ENCODE measurements around the gene FANCI.
"Not testable (repeated sequence)": the region's sequence is repeated elsewhere in the genome, so short reads cannot be mapped to it uniquely, and the experiment has no call there.

Gene FANCI

DNA sequence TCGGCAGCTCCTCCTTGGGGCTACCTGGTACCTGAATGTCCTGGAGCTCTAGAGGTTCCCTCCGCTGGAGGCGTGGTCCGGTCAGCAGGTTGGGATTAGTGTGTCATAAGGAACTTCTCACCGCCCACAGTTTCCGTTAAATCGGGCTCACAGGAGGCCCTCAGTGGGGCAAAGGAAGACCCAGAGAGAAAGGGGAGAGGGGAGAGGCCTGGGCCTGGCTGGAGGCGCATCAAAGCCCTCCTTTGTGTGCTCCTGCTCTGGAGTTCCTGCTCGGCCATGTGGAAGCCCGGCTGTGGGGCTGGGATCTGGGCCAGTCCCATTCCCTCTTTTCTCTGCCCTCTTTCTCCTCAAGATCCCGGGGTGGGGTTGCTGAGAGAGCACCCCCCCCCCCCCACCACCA, 22.2 kb upstream of the FANCI start, which contains the start of gene RLBP1:
TSS of gene RLBP1 (minus strand) at position 37 of the 400 bp plus-strand sequence. CDS start 2,604 bp downstream, outside the sequence.
- peak in 38 of 56 donors; percentile 5 to 65 (median 22) for DNase-seq

DNA sequence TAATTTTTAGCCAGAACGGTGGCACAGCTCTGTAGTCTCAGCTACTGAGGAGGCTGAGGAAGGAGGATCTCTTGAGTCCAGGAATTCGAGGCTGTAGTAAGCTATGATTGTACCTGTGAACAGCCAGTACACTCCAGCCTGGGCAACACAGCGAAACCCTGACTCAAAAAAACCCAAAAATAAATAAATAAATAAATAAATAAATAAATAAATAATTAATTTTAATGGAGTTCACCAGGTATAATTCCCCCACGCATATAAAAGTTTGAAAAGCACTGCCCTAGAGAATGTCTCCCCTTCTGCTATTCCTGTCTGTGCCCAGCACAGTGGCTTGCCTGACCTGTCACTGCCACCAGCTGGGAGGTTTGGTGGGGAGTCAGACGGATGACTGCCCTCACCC, 18.2 kb upstream of the FANCI start:
- DNase-seq: no peak

DNA sequence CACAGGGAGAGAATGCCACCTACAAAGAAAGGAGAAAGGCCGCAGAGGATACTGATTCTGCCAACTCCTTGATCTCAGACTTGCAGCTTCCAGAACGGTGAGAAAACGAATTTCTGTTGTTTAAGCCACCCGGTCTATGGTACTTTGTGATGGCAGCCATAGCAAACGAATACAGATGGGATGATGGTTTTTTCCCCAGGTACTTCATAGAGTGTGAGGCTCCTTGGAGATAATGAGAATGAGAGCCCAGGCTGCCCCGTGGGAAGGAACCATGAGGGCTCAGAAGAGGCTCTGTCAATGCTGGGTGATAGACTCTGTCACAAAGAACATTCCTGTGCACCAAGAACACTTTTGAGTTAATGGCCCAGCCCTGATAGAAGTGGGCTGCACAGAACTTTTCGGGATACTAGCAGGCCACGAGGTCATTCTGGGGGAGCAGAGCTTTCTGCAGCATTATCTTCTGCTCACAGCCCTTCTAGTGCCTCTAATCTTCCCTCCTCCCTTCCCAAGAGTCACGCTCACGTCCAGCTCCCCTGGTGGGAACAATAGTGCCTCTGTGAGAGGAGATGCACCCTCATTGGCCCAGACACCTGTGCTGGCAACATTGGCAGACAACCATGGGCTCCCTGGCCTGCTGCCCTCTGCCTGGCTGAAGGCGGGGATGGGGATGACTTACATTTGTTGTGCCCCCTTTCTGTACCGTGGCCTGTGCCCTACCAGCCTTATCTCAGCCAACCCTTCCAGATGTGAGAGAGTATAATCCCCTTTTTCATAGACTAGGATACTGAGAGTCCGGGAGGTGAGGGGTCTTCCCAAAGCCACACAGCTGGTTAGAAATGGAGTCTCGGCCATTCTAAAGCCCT, 17.2 kb upstream of the FANCI start:
- DNase-seq: no peak

DNA sequence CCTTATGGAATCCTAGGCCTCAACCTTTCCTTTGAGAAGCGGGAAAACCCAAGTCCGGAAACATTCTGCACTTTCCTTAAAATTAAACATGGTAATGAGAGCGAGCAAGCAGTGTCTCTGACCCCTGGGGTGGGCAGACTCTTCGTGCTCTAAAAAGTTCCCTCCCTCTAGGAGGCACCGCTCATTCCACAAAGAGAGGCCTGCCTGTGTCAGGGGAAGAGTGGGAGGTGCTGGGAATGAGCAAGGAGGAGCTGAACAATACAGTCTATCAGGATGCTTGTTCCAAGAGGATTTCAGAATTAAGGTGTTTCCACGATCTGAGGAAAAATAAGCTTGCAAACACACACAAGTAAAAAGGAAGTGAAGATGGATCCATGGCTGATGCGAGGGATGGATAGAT, 16.4 kb upstream of the FANCI start:
- DNase-seq: no peak

DNA sequence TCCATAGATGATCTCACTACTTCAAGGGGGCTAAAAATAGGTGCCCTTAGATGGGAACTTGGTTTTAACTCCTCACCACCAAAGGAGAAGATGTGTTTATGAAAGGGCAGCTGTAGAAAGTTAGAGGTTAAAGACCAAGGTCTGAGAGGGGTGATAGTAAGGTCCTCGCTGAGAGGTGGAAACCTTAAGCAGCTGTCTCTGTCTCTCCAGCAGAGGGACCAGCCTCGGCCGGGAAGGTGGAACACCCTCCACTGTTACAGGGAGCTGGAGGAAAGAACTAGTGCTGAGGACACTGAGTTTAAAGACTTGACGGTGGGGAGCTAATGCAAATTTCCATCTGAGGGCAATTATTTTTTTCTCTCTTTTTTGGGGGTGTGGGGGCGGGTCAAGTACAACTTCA, 13.5 kb upstream of the FANCI start:
- no peak for DNase-seq

DNA sequence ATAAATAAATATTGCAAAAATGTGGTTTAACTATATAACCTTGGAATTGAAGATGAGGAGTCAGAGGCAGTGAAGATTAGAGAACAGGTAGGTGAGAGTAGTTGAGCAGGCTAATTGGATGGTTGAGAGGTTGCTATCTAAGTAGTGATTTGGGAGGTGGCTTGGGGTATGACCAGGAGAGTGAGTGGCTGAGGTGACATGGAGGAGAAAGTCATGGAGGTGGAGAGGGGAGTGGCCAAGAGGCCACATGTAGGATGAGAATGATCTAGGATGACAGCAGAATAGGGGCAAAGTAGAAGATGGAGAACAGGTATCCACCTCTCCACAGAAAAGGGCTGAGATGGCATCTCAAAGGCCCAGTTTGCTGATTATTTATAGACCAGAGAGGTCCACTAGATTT, 11.9 kb upstream of the FANCI start:
- DNase-seq: no peak

DNA sequence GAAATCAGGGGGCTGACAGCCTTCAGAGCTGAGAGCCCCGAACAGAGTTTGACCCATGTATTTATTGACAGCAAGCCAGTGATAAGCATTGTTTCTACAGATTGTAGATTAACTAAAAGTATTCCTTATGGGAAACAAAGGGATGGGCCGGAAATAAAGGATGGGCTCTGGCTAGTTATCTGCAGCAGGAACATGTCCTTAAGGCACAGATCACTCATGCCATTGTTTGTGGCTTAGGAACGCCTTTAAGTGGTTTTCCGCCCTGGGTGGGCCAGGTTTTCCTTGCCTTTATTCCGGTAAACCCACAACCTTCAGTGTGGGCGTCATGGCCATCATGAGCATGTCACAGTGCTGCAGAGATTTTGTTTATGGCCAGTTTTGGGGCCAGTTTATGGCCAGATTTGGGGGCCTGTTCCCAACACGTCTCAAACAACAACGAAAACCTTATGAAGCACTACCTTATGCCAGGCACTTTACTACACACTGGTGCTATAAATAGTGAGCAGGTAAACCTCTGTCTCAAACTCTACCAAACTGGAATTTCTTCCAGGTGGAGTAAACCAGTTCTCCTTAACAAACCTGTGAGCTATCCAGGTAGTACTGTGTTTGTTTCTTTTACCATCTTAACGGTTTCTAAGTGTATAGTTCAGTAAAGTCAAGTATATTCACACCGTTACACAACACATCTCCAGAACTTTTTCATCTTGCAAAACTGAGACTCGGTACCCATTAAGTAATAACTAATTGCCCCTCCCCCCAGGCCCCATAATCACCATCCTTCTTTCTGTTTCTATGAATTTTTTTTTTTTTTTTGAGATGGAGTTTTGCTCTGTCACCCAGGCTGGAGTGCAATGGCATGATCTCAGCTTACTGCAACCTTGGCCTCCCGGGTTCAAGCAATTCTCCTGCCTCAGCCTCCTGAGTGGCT, 3.6 kb upstream of the FANCI start:
- DNase-seq: not testable (repeated sequence)

DNA sequence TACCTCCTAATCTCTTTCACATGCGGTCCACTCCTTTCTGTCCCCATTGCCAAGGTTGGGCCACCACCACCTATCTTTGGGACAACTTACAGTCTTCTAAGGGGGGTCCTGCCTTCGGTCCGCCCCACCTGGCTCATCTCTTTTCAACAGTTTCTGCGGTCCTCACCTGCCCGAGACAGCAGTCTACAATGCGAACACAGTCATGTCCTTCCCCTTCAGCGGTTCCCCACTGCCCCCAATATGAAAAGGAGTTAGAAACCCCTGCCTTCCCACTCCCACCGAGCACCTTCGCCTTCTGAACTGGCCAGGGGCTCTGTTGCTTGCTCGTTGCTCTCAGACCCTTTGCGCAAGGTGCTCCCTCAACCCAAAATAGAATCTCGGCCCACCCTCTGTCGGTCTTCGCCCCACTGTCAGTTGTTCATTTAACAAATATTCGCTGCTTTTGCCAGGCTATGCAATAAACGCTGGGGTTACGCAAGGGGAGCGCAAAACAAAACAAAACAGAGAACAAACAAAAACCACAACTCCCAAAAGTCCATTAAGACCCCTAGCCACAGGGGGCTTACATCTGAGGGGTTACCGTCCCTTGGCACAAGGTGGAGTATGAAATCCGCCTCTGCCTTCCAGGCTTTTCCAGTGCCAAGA, 611 bp upstream of the FANCI start:
- no peak for DNase-seq

DNA sequence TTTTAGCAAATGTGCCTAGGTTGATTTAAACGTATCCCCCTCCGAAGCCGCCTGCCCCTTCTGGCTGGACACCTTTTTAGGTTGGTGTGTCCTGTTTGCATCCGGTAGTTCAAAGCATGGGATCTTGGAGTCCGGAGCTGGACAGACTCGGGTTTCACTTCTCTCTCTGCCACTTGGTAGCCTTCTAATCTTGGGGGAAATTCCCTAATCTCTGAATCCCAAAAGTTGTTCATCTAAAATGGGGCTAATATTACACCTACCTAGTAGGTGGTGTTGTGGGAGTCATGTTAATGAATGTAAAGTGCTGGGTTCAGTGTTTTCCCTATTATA, 760 bp downstream of the FANCI start:
- DNase-seq: no peak

DNA sequence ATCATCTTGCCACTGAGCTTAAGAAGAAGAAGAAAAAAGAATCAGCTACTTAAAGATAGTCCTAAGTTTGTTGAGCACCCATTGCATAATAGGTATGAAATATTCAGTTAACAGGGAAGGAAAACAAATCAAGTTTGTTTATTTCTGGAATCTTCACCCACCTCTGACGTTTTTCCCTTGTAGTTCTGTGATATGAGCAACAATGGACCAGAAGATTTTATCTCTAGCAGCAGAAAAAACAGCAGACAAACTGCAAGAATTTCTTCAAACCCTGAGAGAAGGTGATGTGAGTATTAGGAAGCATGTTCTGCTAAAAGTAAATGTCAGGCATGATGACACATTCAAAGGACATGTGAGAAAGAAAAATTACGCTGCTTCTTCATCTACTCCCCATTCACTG, 3.7 kb downstream of the FANCI start:
- no peak for DNase-seq

DNA sequence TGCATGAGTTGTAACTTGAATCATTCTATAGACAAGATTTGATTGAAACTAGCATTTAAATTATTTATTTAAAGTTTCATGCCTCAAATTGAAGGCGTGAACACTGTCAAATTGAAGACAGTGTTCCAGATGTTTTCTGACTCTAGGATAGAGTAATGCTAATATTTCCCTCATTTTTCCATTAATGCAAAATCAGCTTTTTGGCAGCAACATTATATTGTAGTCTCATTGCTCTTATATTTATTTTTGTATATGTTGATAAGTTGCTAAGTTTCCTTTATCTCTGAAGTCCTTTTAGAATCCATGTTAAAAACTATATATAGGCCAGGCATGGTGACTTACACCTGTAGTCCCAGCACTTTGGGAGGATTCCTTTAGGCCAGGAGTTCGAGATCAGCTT, 4.8 kb downstream of the FANCI start:
- DNase-seq: no peak

DNA sequence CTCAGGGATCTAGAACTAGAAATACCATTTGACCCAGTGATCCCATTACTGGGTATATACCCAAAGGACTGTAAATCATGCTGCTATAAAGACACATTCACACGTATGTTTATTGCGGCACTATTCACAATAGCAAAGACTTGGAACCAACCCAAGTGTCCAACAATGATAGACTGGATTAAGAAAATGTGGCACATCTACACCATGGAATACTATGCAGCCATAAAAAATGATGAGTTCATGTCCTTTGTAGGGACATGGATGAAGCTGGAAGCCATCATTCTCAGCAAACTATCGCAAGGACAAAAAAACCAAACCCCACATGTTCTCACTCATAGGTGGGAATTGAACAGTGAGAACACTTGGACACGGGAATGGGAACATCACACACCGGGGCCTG, 6.4 kb downstream of the FANCI start:
- DNase-seq: not testable (repeated sequence)

DNA sequence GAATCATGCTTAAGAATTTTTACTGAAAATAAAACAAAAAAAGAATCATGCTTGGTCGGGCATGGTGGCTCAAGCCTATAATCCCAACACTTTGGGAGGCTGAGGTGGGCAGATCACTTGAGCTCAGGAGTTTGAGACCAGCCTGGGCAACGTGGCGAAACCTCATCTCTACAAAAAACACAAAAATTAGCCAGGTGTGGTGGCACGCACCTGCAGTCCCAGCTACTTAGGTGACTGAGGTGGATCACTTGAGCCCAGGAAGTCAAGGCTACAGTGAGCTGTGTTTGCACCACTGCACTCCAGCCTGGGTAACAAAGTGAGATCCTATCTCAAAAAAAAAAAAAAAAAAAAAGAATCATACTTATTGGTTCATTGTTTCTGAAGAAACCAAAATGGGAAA, 33.5 kb downstream of the FANCI start:
- not testable (repeated sequence) for DNase-seq

DNA sequence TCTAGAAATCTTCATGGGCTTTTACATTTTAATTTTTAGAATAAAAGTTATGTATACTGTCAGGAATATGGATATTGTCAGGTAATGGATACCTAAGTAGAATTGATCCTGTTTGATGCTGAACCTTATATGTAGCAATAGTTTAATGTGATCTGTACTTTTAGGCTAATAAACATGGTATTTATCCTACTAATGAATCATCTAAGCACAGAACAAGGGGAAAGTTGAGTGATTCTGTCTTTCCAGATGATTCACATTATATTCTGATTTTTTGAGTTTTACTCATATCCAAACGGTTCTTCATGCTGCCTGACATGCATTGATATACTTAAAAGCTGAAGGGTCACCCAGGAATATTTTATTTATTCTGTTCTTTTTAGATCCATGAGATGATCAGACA, 34.5 kb downstream of the FANCI start:
- no peak for DNase-seq

DNA sequence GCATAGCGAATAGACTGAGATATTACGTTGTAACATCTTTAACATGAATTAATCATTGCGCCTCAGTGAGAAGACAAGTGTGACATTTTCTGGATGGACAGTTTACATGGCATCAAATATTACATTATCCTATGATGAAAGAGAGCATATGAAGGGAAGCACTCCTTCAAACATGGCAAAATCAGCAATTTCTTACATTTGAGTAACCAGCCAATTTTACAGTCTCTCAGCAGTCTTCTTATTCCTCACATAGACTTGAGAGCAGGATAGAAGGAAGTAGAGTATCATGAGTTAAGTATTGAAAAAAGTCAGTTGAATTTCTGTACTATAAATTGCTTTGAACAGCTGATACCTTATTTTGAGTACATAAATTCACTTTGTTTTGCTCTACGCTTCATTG, 38.9 kb downstream of the FANCI start:
- no peak for DNase-seq

DNA sequence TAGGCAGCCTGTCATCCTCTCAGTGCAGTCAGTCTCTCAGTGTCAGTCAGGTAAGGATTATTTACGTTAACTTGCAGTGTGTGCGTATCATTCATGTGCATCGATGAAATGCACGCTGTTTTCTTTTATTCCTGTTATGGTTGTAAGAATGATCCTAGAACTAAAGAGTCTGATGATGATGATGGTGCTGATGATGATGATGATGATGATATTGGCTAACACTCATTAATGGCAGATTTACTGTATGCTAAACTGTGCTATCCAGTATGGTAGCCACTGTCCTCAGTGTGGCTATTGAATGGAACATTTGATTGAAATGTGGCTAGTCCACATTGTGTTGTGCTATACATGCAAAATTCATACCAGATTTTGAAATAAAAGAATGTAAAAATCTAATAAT, 39.4 kb downstream of the FANCI start:
- DNase-seq: no peak

DNA sequence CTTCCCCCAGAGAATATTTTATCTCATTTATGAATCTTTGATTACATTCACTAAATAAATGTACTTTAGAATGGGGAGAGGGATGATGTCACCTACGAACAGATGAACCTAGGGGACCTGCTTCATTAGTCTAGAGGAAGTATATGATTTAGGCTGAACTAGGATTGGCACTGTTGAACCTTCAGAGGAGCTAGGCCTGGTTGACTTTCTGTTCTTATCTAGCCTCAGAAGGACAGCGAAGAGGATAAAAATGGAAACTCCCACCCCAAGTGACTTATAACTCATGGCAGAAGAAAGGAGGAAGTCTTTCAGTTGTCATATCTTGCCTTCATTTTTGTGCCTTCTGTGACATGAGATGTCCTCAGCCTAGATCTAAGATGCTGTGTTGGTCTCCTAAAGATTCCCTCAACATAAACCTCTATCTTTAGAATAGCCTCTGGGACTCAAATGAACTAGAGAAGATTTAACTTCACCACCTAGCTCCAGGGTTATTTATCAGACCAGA, 48.2 kb downstream of the FANCI start:
- DNase-seq: no peak

DNA sequence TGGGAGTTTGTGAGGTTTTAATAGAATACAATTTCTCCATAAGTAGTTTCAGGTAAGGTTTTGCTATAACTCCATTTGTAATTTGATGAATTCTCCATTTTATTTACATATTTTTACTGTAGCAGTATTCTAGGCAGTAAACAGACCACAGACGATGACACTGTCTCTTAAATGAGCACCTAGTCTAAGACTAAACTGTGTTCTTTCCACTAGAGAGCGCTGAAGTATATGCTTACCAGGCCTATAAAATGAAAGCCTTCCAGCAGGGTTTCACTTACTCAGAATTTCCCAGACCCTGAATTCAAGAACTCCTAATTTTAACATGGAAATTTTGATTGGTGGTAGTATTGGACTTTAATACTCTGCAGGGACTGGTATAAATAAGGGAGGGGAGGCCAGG, 49.2 kb downstream of the FANCI start:
- DNase-seq: no peak

DNA sequence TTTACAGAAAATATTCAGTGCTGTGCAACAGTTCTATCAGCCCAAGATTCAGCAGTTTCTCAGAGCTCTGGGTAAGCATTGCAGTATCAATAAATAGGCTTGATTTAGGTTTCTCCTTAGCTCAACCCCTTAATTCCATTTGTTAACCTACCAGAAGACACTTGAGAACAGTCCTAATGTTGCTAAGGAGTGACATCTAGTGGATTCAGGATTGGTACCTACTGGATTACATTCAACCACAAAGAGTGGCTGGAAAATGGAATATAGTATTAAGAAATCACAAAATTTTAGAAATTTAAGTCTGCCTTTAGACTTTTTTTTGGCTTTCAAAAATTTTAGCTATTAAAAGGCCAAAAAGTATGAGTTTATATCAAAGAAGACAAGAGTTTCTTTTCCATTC, 56.1 kb downstream of the FANCI start:
- DNase-seq: no peak

DNA sequence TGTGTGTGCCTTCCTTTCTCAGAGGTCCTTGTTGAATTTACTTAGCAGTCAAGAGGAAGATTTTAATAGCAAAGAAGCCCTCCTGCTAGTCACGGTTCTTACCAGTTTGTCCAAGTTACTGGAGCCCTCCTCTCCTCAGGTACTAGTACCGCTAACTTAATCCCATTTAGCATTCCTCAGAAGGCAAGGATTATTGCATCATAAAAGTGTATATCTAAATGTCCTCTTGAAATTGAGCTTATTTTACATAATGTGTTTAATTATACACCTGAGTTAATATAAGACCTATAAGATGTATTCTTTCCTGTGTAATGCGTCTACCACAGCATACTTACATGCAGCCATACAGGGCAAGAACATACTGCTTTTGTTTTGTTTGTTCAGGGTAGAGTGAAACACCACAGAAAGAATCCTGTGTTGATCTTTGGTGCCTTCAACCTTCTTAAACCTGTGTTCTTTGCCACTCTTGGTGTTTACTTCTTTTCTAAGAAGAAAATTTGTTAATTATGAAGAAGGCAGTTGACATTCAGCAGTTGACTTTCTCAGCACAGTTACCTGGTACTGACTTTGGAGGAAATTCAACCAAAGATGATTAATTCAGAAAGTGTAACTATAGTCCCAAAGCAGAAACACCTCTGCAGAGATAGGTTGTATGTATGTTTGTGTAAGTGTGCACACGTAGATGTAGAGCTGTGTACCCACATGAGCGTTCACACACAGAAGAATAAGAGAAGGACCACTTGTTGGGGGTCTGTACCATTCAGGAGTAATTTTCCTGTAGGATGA, 57.7 kb downstream of the FANCI start:
- no peak for DNase-seq

DNA sequence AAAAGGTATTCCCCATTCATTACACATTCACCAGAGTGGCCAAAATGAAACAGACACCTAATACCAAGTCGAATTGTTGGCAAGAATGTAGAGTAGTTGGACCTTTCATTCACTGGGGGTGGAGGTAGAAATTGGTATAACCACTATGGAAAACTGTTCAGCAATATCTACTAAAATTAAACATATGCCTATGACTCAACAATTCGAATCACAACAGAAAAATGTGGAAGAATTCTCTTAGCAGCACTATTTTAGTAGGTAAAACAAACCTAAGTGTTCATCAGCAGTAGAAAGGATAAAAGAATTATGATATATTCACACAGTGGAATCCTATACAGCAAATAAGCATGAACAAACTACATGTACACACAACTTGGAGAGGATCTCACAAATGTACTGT, 60.2 kb downstream of the FANCI start:
- no peak for DNase-seq
